ENCODE measurements around the gene RPL36.
"Not testable (repeated sequence)": the region's sequence is repeated elsewhere in the genome, so short reads cannot be mapped to it uniquely, and the experiment has no call there.

The RPL36 gene

DNA sequence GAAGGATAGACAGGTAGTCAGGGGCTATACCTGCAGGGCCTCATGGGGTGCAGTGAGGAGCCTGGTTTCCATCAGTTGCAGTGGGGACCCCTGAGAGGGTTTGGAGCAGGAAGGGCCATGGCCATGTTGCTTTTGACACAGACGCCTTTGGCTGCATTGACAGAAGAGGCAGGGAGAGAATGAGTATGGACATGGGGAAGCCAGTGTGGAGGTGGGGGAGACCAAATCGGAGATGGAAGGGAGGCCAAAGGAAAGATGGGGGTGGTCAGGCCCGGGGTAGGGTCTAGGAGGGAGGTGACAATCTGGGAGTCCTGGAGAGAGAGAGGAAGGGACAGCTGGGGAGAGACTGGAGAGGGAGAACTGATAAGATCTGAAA is 8.0 kb upstream of the RPL36 start:
- Histone ChIP-seq H3K9me3 (ENCODE audit: control insufficient read depth in 1 of 2, low read length in 2 of 2) (no peaks in the 10 kb centered on the region), H3K36me3 (ENCODE audit: control insufficient read depth in 1 of 2, insufficient read depth in 2 of 2, low read length in 2 of 2) (no peaks in the 10 kb centered on the region), H3K4me1 (ENCODE audit: control insufficient read depth in 1 of 2, insufficient read depth in 2 of 2, low read length in 2 of 2) (peaks cover 6 to 19% of the 10 kb centered on the region in 2 donors), H3K4me3 (ENCODE audit: low read depth in 1 of 2, low read length in 2 of 2) (no peak overlapping the region), H3K27me3 (ENCODE audit: low read depth, low read length) (no peaks in the 10 kb centered on the region), H3K27ac (ENCODE audit: low read length) (no peak overlapping the region)

DNA sequence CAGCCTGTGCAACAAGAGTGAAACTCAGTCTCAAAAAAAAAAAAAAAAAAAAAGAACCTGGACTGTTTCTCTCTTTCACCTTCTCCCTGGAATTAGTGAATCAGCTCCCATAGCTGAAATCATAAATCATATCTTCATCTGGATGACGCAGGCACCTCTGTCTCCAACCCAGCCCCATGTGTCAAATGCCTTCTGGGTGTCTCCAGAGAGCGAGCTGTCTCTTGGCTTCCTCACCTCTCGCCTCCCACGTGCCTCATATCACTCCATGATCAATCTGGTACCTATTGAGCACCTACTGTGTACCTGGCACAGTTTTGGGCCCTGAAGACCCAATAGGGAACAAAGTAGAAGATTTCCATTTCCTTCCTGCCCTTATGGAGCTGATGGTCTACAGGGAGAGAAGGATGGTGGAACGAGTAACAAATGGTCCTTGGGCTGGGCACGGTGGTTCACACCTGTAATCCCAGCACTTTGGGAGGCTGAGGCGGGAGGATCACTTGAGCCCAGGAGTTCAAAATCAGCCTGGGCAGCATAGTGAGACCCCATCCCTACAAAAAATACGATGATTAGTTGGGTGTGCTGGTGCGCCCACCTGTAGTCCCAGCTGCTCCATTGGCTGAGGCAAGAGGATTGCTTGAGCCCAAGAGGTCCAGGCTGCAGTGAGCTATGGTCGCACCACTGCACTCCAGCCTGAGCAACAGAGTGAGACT is 6.8 kb upstream of the RPL36 start:
- peaks cover 6 to 19% of the 10 kb centered on the region in 2 donors for H3K4me1 ChIP-seq (ENCODE audit: control insufficient read depth in 1 of 2, insufficient read depth in 2 of 2, low read length in 2 of 2)
- H3K36me3 ChIP-seq (ENCODE audit: control insufficient read depth in 1 of 2, insufficient read depth in 2 of 2, low read length in 2 of 2) = no peaks in the 10 kb centered on the region

DNA sequence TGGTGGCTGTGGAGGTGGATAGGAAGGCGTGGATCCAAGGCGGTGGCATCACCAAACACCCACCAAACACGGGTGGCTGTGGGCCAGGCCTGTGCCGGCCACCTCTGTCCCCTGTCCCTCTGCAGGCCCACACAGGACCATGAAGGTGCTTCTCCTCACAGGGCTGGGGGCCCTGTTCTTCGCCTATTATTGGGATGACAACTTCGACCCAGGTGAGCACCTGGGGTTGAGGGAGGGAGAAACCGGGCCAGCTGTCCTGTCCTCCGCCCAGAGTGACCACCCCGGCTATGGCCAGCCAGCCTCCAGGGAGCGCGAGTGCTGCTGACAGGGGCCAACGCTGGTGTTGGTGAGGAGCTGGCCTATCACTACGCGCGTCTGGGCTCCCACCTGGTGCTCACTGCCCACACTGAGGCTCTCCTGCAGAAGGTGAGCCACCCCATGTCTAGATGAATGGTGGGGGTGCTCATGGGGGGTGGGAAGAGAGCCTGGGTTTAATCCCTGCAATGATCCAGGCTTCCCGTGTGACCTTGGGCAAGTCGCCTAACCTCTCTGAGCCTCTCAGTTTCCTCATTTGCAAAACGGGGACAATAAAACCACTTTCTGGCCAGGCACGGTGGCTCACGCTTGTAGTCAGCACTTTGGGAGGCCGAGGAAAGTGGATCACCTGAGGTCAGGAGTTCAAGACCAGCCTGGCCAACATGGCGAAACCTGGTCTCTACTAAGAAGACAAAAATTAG is 5.2 kb upstream of the RPL36 start:
- Histone ChIP-seq H3K27ac (ENCODE audit: low read length) (no peak overlapping the region), H3K4me3 (ENCODE audit: low read depth in 1 of 2, low read length in 2 of 2) (no peak overlapping the region), H3K9me3 (ENCODE audit: control insufficient read depth in 1 of 2, low read length in 2 of 2) (no peaks in the 10 kb centered on the region), H3K4me1 (ENCODE audit: control insufficient read depth in 1 of 2, insufficient read depth in 2 of 2, low read length in 2 of 2) (peaks cover 0 to 9% of the 10 kb centered on the region in 2 donors), H3K36me3 (ENCODE audit: control insufficient read depth in 1 of 2, insufficient read depth in 2 of 2, low read length in 2 of 2) (no peaks in the 10 kb centered on the region), H3K27me3 (ENCODE audit: low read depth, low read length) (no peaks in the 10 kb centered on the region)

More for the DNA sequence above, 6.8 kb upstream of the RPL36 start:
- Histone ChIP-seq H3K27ac (ENCODE audit: low read length) (no peak overlapping the region), H3K27me3 (ENCODE audit: low read depth, low read length) (no peaks in the 10 kb centered on the region), H3K9me3 (ENCODE audit: control insufficient read depth in 1 of 2, low read length in 2 of 2) (no peaks in the 10 kb centered on the region), H3K4me3 (ENCODE audit: low read depth in 1 of 2, low read length in 2 of 2) (no peak overlapping the region)

DNA sequence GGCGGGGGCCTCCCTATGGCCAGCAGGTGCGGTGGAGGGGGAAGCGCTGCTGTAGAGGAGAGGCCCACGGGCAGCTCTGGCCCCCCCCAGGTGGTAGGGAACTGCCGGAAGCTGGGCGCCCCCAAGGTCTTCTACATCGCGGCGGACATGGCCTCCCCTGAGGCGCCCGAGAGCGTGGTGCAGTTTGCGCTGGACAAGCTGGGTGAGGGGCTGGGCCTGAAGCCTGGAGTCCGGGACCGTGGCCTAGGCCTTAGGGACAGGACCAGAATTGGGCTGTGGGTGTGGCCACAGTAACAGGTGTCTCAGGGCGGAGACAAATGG is 3.8 kb upstream of the RPL36 start:
- Histone ChIP-seq H3K27me3 (ENCODE audit: low read depth, low read length) (no peaks in the 10 kb centered on the region), H3K27ac (ENCODE audit: low read length) (no peak overlapping the region), H3K4me3 (ENCODE audit: low read depth in 1 of 2, low read length in 2 of 2) (peak overlapping the region; percentile 26 to 82), H3K9me3 (ENCODE audit: control insufficient read depth in 1 of 2, low read length in 2 of 2) (no peaks in the 10 kb centered on the region), H3K4me1 (ENCODE audit: control insufficient read depth in 1 of 2, insufficient read depth in 2 of 2, low read length in 2 of 2) (peaks cover 0 to 8% of the 10 kb centered on the region in 2 donors), H3K36me3 (ENCODE audit: control insufficient read depth in 1 of 2, insufficient read depth in 2 of 2, low read length in 2 of 2) (no peaks in the 10 kb centered on the region)

DNA sequence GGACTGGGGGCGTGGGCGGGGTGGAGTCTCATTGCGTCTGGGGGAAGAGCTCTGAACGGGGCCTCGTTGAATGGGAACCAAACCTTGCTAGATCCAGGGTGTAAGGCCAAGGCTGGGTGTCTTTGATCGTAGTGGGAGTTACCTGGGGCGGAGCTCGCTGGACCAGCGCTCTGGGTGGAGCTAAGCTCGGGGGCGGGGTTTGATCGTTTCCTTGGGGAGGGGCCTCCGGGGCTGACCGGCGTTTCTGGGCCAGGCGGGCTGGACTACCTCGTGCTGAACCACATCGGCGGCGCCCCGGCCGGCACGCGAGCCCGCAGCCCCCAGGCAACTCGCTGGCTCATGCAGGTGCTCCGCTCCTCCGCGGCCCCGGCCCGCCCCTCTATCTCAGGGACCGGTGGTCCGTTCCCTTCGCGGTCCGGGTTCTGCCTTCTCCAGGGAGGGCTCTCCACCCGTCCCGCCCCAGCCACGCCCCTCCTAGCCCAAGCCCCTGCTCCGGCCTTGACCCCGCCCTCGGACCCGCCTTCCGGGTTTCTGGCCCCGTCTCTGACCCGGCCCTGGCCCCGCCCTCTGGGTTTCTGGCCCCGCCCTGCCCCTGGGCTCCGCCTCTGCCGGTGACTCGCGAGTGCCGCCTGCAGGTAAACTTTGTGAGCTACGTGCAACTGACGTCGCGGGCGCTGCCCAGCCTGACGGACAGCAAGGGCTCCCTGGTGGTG is 3.3 kb upstream of the RPL36 start:
- H3K36me3 ChIP-seq (ENCODE audit: control insufficient read depth in 1 of 2, insufficient read depth in 2 of 2, low read length in 2 of 2) = no peaks in the 10 kb centered on the region
- no peak overlapping the region for H3K27ac ChIP-seq (ENCODE audit: low read length)
- no peaks in the 10 kb centered on the region for H3K27me3 ChIP-seq (ENCODE audit: low read depth, low read length)
- no peaks in the 10 kb centered on the region for H3K9me3 ChIP-seq (ENCODE audit: control insufficient read depth in 1 of 2, low read length in 2 of 2)
- peaks cover 0 to 9% of the 10 kb centered on the region in 2 donors for H3K4me1 ChIP-seq (ENCODE audit: control insufficient read depth in 1 of 2, insufficient read depth in 2 of 2, low read length in 2 of 2)
- peak overlapping the region; percentile 26 to 82 for H3K4me3 ChIP-seq (ENCODE audit: low read depth in 1 of 2, low read length in 2 of 2)

DNA sequence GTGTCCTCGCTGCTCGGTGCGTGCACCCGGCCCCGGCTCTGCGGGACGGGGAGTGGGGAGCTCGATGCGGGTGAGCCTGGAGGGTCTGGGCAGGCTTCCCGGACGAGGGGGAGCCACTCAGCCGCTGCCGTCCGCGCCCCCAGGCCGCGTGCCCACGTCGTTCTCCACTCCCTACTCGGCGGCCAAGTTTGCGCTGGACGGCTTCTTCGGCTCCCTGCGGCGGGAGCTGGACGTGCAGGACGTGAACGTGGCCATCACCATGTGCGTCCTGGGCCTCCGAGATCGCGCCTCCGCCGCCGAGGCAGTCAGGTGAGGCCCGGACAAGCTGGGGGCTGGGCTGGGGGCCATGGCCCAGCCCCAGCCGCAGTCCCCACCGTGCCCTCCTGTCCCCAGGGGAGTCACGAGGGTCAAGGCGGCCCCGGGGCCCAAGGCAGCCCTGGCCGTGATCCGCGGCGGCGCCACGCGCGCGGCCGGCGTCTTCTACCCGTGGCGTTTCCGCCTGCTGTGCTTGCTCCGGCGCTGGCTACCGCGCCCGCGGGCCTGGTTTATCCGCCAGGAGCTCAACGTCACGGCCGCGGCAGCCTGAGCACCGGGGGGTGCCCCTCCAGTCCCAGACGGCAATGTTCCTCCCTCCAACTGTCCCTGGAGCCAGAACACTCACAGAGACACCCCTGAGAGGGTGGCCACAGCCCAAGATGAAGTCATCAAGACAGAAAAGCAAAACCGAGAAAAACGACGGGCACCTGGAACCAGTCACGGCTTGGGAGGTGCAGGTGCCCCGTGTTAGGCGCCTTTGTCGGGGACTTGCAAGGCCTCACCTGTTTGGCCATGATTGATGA is 2.5 kb upstream of the RPL36 start:
- H3K36me3 ChIP-seq (ENCODE audit: control insufficient read depth in 1 of 2, insufficient read depth in 2 of 2, low read length in 2 of 2) = peaks cover 6 to 7% of the 10 kb centered on the region in 2 donors
- H3K27me3 ChIP-seq (ENCODE audit: low read depth, low read length) = no peaks in the 10 kb centered on the region
- H3K4me3 ChIP-seq (ENCODE audit: low read depth in 1 of 2, low read length in 2 of 2) = peak overlapping the region in 1 of 2 donors; percentile 82
- peaks cover 0 to 17% of the 10 kb centered on the region in 2 donors for H3K4me1 ChIP-seq (ENCODE audit: control insufficient read depth in 1 of 2, insufficient read depth in 2 of 2, low read length in 2 of 2)
- no peak overlapping the region for H3K27ac ChIP-seq (ENCODE audit: low read length)
- H3K9me3 ChIP-seq (ENCODE audit: control insufficient read depth in 1 of 2, low read length in 2 of 2) = no peaks in the 10 kb centered on the region

DNA sequence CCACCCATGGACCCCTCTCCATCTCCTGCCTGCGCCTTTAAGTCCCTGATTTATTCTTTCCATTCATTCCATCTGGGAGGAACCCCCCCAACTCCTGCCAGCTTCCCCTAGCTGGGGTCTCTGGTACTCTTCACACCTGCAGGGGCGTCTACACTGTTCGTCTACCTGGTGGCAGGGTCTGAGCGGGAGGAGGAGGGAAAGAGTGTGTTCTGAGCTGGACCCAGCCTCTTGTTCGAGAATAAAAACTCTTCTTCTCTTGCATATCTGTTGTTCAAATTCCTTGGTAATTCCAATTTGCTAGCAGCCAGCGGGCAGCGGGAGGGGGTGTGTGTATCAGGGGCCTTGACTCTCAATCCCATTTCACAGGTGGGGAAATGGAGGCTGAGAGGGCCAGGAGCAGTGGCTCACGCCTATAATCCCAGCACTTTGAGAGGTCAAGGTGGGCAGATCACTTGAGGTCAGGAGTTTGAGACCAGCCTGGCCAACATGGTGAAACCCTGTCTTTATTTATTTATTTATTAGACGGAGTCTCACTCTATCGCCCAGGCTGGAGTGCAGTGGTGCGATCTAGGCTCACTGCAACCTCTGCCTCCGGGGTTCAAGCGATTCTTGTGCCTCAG is 1.7 kb upstream of the RPL36 start:
- not testable (repeated sequence) for H3K4me3 ChIP-seq (ENCODE audit: low read depth in 1 of 2, low read length in 2 of 2); H3K27ac ChIP-seq (ENCODE audit: low read length); H3K27me3 ChIP-seq (ENCODE audit: low read depth, low read length); H3K9me3 ChIP-seq (ENCODE audit: control insufficient read depth in 1 of 2, low read length in 2 of 2)
- Histone ChIP-seq H3K4me1 (ENCODE audit: control insufficient read depth in 1 of 2, insufficient read depth in 2 of 2, low read length in 2 of 2) (peaks cover 0 to 23% of the 10 kb centered on the region in 2 donors), H3K36me3 (ENCODE audit: control insufficient read depth in 1 of 2, insufficient read depth in 2 of 2, low read length in 2 of 2) (peaks cover 12 to 15% of the 10 kb centered on the region in 2 donors)

DNA sequence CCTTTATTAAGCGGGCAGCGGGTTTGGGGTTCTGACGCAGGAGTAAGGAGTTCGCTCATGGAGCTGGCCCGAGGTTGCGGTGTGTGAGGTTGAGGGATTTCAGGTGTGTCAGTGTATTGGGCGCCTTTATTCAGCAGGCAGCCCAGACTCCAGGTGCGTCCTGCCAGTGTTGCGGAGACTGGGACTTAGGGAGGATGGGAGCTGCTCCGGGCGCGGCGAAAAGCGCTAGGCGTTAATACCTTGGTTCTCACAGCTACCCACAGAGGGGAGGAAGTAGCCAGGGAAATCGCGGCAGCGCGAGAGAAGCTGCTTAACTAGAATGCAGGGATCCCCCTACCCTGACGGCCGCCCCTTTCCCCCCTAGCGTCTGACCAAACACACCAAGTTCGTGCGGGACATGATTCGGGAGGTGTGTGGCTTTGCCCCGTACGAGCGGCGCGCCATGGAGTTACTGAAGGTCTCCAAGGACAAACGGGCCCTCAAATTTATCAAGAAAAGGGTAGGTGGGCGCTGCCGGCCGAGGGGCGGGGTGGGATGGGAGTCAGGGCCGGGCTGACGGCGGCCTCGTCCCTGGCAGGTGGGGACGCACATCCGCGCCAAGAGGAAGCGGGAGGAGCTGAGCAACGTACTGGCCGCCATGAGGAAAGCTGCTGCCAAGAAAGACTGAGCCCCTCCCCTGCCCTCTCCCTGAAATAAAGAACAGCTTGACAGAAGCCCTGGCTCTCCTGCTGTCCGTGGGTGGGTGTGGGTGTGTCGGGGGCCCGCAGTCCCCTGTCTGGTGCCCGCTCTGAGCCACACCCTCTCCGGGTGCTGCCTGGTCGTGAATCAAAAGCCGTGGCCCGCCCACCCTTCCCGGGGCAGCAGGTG is 1.1 kb downstream of the RPL36 start:
- H3K4me1 ChIP-seq (ENCODE audit: control insufficient read depth in 1 of 2, insufficient read depth in 2 of 2, low read length in 2 of 2) = peaks cover 0 to 25% of the 10 kb centered on the region in 2 donors
- H3K27ac ChIP-seq (ENCODE audit: low read length) = peak overlapping the region; percentile 87
- no peaks in the 10 kb centered on the region for H3K27me3 ChIP-seq (ENCODE audit: low read depth, low read length)
- peak overlapping the region; percentile 79 to 83 for H3K4me3 ChIP-seq (ENCODE audit: low read depth in 1 of 2, low read length in 2 of 2)
- H3K36me3 ChIP-seq (ENCODE audit: control insufficient read depth in 1 of 2, insufficient read depth in 2 of 2, low read length in 2 of 2) = peaks cover 18 to 43% of the 10 kb centered on the region in 2 donors
- H3K9me3 ChIP-seq (ENCODE audit: control insufficient read depth in 1 of 2, low read length in 2 of 2) = no peaks in the 10 kb centered on the region

DNA sequence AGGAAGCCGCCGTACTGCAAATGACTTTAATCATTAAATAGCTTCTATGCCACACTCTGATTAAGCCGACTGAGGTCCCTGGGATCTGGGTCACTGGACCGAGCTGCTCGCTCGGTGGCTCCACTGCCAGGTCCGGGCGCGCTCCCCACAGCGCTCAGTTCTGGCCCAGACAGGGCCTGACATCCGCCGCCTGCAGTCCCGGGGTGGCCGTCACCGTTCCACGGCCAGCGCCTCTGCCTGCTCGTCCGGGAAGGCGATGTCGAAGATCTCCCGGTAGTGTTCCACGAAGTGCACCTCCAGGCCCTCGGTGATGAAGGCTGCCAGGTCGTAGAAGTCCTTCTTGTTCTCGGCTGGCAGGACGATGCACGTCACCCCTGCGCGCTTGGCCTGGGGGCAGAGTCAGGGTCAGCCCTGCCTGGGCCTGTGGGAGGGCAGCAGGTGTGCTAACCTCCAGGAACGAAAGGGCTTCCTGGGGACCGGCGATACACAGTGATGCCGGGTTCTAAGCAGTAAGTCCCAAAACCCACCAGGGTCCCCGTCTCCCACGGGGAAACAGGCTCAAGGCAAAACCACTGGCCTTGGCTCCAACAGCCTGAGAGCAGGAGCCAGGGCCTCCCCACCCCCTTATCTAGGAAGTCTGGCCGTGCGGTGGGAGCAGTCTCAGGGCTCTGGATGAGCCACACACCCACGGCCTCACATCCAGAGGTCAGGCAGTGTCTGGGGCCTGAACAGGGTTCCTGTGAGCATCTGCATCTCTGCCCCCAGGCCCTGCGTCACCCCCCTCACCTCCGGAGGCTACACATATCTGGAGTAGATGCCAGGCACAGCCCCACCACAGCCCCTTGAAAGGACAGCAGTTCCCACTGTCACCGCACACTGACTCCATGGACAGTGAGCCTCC is 2.0 kb downstream of the RPL36 start:
- peaks cover 18 to 52% of the 10 kb centered on the region in 2 donors for H3K36me3 ChIP-seq (ENCODE audit: control insufficient read depth in 1 of 2, insufficient read depth in 2 of 2, low read length in 2 of 2)
- peaks cover 0 to 25% of the 10 kb centered on the region in 2 donors for H3K4me1 ChIP-seq (ENCODE audit: control insufficient read depth in 1 of 2, insufficient read depth in 2 of 2, low read length in 2 of 2)
- peak overlapping the region in 1 of 2 donors; percentile 79 for H3K4me3 ChIP-seq (ENCODE audit: low read depth in 1 of 2, low read length in 2 of 2)
- no peaks in the 10 kb centered on the region for H3K9me3 ChIP-seq (ENCODE audit: control insufficient read depth in 1 of 2, low read length in 2 of 2)
- H3K27me3 ChIP-seq (ENCODE audit: low read depth, low read length) = no peaks in the 10 kb centered on the region
- no peak overlapping the region for H3K27ac ChIP-seq (ENCODE audit: low read length)

Measured in muscle layer of duodenum (tissue), 2 donors.